K562 (cell line): ENCODE measurements around the gene HNRNPF. TPM values are rescaled to one million over a fixed set of nuclear protein-coding genes. Genes with fewer than 3 reads are reported as not detected.
A peak's percentile ranks its signal among the peaks of the same experiment; 100 is the strongest.

Source experiments
- NRF1 ChIP-seq, 2 experiments: fragments of 450-650 bp; IDR thresholded peaks in 1 of 2; conservative IDR thresholded peaks in 1 of 2; 2 replicates each; pipeline ENCODE4 v1.6.1; 2014; ENCODE audit warnings: mild to moderate bottlenecking in 2 of 2
- PRPF4 ChIP-seq: fragments of 200-400 bp; formaldehyde crosslinking; IDR thresholded peaks from one replicate; pipeline ENCODE4 v1.6.1; 2017; ENCODE audit warnings: low read length, low read depth, mild to moderate bottlenecking; ENCODE audit not compliant: insufficient read depth, poor library complexity, severe bottlenecking
- RAD51 ChIP-seq: fragments of 450-650 bp; IDR thresholded peaks from 2 replicates; pipeline ENCODE4 v1.7.1; 2016; ENCODE audit warnings: low read depth, mild to moderate bottlenecking, borderline replicate concordance
- RHOXF2B ChIP-seq: fragments of 250-450 bp; sonication (Bioruptor Pico); conservative IDR thresholded peaks from 2 replicates; pipeline ENCODE4 v1.5.1; 2021
- SIN3A ChIP-seq, 2 experiments: fragments of 150-350 bp in 1 of 2; IDR thresholded peaks; 2 replicates each; pipeline ENCODE4 v1.6.1; 2011 to 2016; ENCODE audit warnings: borderline replicate concordance in 2 of 2, low read depth in 2 of 2, low read length in 2 of 2, mild to moderate bottlenecking in 2 of 2, moderate library complexity in 2 of 2; ENCODE audit not compliant: control insufficient read depth in 1 of 2
- polyA plus RNA-seq, 8 experiments: library from polyadenylated mRNA; depleted of rRNA in 4 of 8; stranded (reverse) in 5 of 8; unstranded in 3 of 8; fragments of >200 nt; fragmentation: Nextera tagmentation in 2 of 8; fragmentation: Illumina TruSeq in 1 of 8; extraction: Ambion mirVana in 2 of 8; extraction: Trizol in 1 of 8; gene quantifications; 2 replicates each; pipeline versions ENCODE4 v1.2.1 to v1.2.3, GENCODE V29; 2011 to 2014; ENCODE audit warnings: inconsistent platforms in 1 of 8, missing spikeins in 1 of 8
- total RNA-seq, 7 experiments: library from RNA; depleted of rRNA in 6 of 7; stranded (reverse); fragments of >200 nt in 6 of 7; fragmentation: Illumina TruSeq in 2 of 7; extraction: Trizol in 2 of 7; gene quantifications; 2 replicates each; pipeline versions ENCODE4 v1.2.1 to v1.2.3, GENCODE V29; 2011 to 2021; ENCODE audit warnings: low replicate concordance in 1 of 7
- TF ChIP-seq, protein P1 (sequence below): fragments of 450-650 bp; IDR thresholded peaks from 2 replicates; pipeline ENCODE4 v1.6.1; 2016; ENCODE audit warnings: mild to moderate bottlenecking, moderate library complexity
- TF ChIP-seq, protein P2 (sequence below): sonication (generic); formaldehyde crosslinking; IDR thresholded peaks from 2 replicates; pipeline ENCODE4 v1.9.0; 2022; ENCODE audit warnings: mild to moderate bottlenecking, missing genetic modification reagents
- TF ChIP-seq, protein P3 (sequence below): sonication (generic); formaldehyde crosslinking; IDR thresholded peaks from 2 replicates; pipeline ENCODE4 v1.5.0; 2020; ENCODE audit warnings: missing genetic modification reagents
- TF ChIP-seq, protein P4 (sequence below), 2 experiments: fragments of 450-650 bp; conservative IDR thresholded peaks; 2 replicates each; pipeline ENCODE4 v1.6.1; 2017; ENCODE audit warnings: mild to moderate bottlenecking in 2 of 2, moderate library complexity in 2 of 2

The HNRNPF gene
- total and polyA plus RNA-seq, 9 of the 15 experiments (the other 6 are each of a cell fraction or from before 2014, with no cell fraction given) = 192 to 489 (median 416) TPM

DNA sequence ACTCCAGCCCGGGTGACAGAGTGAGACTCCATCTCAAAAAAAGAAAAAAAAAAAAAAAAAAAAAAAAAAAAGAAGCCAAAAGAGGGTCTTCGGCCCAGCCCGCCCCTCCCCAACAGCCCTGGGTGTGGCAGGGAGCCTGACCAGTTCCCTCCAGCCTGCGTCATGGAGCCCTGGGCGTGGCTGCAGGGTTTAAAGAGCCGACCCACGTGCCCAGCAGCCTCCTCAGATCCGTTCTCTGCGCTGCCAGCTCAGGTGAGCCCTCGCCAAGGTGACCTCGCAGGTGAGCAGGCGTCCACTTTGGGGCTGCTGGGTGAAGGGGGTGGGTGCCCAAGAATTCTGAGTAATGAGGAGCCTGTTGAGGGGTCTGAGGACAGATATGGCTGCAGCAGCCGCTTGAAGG lies 37.6 kb downstream of the HNRNPF start, which contains the start of gene FXYD4 (continued):
- TF ChIP-seq, protein P1, sequence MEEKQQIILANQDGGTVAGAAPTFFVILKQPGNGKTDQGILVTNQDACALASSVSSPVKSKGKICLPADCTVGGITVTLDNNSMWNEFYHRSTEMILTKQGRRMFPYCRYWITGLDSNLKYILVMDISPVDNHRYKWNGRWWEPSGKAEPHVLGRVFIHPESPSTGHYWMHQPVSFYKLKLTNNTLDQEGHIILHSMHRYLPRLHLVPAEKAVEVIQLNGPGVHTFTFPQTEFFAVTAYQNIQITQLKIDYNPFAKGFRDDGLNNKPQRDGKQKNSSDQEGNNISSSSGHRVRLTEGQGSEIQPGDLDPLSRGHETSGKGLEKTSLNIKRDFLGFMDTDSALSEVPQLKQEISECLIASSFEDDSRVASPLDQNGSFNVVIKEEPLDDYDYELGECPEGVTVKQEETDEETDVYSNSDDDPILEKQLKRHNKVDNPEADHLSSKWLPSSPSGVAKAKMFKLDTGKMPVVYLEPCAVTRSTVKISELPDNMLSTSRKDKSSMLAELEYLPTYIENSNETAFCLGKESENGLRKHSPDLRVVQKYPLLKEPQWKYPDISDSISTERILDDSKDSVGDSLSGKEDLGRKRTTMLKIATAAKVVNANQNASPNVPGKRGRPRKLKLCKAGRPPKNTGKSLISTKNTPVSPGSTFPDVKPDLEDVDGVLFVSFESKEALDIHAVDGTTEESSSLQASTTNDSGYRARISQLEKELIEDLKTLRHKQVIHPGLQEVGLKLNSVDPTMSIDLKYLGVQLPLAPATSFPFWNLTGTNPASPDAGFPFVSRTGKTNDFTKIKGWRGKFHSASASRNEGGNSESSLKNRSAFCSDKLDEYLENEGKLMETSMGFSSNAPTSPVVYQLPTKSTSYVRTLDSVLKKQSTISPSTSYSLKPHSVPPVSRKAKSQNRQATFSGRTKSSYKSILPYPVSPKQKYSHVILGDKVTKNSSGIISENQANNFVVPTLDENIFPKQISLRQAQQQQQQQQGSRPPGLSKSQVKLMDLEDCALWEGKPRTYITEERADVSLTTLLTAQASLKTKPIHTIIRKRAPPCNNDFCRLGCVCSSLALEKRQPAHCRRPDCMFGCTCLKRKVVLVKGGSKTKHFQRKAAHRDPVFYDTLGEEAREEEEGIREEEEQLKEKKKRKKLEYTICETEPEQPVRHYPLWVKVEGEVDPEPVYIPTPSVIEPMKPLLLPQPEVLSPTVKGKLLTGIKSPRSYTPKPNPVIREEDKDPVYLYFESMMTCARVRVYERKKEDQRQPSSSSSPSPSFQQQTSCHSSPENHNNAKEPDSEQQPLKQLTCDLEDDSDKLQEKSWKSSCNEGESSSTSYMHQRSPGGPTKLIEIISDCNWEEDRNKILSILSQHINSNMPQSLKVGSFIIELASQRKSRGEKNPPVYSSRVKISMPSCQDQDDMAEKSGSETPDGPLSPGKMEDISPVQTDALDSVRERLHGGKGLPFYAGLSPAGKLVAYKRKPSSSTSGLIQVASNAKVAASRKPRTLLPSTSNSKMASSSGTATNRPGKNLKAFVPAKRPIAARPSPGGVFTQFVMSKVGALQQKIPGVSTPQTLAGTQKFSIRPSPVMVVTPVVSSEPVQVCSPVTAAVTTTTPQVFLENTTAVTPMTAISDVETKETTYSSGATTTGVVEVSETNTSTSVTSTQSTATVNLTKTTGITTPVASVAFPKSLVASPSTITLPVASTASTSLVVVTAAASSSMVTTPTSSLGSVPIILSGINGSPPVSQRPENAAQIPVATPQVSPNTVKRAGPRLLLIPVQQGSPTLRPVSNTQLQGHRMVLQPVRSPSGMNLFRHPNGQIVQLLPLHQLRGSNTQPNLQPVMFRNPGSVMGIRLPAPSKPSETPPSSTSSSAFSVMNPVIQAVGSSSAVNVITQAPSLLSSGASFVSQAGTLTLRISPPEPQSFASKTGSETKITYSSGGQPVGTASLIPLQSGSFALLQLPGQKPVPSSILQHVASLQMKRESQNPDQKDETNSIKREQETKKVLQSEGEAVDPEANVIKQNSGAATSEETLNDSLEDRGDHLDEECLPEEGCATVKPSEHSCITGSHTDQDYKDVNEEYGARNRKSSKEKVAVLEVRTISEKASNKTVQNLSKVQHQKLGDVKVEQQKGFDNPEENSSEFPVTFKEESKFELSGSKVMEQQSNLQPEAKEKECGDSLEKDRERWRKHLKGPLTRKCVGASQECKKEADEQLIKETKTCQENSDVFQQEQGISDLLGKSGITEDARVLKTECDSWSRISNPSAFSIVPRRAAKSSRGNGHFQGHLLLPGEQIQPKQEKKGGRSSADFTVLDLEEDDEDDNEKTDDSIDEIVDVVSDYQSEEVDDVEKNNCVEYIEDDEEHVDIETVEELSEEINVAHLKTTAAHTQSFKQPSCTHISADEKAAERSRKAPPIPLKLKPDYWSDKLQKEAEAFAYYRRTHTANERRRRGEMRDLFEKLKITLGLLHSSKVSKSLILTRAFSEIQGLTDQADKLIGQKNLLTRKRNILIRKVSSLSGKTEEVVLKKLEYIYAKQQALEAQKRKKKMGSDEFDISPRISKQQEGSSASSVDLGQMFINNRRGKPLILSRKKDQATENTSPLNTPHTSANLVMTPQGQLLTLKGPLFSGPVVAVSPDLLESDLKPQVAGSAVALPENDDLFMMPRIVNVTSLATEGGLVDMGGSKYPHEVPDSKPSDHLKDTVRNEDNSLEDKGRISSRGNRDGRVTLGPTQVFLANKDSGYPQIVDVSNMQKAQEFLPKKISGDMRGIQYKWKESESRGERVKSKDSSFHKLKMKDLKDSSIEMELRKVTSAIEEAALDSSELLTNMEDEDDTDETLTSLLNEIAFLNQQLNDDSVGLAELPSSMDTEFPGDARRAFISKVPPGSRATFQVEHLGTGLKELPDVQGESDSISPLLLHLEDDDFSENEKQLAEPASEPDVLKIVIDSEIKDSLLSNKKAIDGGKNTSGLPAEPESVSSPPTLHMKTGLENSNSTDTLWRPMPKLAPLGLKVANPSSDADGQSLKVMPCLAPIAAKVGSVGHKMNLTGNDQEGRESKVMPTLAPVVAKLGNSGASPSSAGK = peak; percentile 78
- TF ChIP-seq, protein P2, sequence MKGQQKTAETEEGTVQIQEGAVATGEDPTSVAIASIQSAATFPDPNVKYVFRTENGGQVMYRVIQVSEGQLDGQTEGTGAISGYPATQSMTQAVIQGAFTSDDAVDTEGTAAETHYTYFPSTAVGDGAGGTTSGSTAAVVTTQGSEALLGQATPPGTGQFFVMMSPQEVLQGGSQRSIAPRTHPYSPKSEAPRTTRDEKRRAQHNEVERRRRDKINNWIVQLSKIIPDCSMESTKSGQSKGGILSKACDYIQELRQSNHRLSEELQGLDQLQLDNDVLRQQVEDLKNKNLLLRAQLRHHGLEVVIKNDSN = peak; percentile 73
- TF ChIP-seq SIN3A (IDR thresholded peaks at IDR 0.05; ENCODE audit: borderline replicate concordance in 2 of 2, control insufficient read depth in 1 of 2, low read depth in 2 of 2, low read length in 2 of 2) = peak in 1 of 2 experiments; percentile 58; a peak in 1 of 4 replicates
- TF ChIP-seq NRF1 (conservative IDR thresholded peaks at IDR 0.05 in 1 of 2, IDR thresholded peaks at IDR 0.05 in 1 of 2) = peak in 1 of 2 experiments; percentile 17; a peak in 1 of 4 replicates
- TF ChIP-seq PRPF4 = no peak
- TF ChIP-seq, protein P3, sequence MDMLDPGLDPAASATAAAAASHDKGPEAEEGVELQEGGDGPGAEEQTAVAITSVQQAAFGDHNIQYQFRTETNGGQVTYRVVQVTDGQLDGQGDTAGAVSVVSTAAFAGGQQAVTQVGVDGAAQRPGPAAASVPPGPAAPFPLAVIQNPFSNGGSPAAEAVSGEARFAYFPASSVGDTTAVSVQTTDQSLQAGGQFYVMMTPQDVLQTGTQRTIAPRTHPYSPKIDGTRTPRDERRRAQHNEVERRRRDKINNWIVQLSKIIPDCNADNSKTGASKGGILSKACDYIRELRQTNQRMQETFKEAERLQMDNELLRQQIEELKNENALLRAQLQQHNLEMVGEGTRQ (CRISPR knock-in tag) = peak; percentile 72
- TF ChIP-seq RHOXF2B (CRISPR knock-in tag) = no peak
- TF ChIP-seq, protein P4, sequence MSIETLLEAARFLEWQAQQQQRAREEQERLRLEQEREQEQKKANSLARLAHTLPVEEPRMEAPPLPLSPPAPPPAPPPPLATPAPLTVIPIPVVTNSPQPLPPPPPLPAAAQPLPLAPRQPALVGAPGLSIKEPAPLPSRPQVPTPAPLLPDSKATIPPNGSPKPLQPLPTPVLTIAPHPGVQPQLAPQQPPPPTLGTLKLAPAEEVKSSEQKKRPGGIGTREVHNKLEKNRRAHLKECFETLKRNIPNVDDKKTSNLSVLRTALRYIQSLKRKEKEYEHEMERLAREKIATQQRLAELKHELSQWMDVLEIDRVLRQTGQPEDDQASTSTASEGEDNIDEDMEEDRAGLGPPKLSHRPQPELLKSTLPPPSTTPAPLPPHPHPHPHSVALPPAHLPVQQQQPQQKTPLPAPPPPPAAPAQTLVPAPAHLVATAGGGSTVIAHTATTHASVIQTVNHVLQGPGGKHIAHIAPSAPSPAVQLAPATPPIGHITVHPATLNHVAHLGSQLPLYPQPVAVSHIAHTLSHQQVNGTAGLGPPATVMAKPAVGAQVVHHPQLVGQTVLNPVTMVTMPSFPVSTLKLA (conservative IDR thresholded peaks at IDR 0.05) = peak; percentile 86
- 0 out of 2 replicates have a peak, but pooled peaks have one; percentile 46 for TF ChIP-seq RAD51
